ENCODE measurements around the gene ZNF646.

DNA sequence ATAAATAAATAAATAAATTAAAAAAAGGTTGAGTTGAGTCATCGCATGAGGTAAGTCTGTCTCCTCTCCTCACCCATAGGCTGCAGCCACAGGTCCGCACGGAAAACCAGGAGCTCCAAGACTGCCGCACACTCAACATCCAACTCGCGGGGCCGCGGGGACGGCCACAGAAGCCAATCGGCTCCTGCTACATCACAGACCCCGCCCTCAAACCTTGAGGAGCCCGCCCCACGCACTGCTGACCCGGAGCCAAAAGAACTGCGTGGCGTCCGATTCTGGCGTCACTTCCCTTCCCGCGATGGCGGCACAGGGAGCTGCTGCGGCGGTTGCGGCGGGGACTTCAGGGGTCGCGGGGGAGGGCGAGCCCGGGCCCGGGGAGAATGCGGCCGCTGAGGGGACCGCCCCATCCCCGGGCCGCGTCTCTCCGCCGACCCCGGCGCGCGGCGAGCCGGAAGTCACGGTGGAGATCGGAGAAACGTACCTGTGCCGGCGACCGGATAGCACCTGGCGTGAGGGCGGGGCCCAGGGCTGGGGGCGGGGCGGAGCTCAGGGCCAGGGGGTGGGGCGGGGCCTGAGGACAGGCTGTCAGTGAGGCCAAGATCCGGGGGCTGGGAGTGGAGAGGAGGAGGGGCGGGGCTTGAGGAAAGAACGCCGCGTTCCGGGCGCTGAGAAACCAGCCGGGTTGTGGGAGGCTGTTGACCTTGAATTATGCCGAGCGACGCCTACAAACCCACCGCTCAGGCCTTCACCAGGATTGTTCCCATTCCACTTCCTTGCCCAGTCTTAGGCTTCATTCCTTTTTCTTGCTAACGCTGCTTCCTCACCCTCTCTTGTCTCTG lies 43.4 kb downstream of the ZNF646 start, which contains the start of gene KAT8:
- TF ChIP-seq, protein P1, sequence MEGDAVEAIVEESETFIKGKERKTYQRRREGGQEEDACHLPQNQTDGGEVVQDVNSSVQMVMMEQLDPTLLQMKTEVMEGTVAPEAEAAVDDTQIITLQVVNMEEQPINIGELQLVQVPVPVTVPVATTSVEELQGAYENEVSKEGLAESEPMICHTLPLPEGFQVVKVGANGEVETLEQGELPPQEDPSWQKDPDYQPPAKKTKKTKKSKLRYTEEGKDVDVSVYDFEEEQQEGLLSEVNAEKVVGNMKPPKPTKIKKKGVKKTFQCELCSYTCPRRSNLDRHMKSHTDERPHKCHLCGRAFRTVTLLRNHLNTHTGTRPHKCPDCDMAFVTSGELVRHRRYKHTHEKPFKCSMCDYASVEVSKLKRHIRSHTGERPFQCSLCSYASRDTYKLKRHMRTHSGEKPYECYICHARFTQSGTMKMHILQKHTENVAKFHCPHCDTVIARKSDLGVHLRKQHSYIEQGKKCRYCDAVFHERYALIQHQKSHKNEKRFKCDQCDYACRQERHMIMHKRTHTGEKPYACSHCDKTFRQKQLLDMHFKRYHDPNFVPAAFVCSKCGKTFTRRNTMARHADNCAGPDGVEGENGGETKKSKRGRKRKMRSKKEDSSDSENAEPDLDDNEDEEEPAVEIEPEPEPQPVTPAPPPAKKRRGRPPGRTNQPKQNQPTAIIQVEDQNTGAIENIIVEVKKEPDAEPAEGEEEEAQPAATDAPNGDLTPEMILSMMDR (IDR thresholded peaks at IDR 0.05; ENCODE audit: low read depth, low read length, missing input control) = no peak
- TF ChIP-seq GABPA (IDR thresholded peaks at IDR 0.05 in 1 of 2, conservative IDR thresholded peaks at IDR 0.05 in 1 of 2) = peak; percentile 61 to 93

Data from liver (tissue), 3 donors.